HepG2 (cell line): ENCODE data around the gene ZNF629. TPM values are rescaled to one million over a fixed set of nuclear protein-coding genes. Genes with fewer than 3 reads are reported as not detected.

Experiments used
- EEA1 ChIP-seq: sonication (generic); formaldehyde crosslinking; IDR thresholded peaks from 2 replicates; pipeline ENCODE4 v1.5.1; 2020; ENCODE audit warnings: mild to moderate bottlenecking, missing genetic modification reagents, borderline replicate concordance
- FOXP4 ChIP-seq: sonication (generic); formaldehyde crosslinking; IDR thresholded peaks from 2 replicates; pipeline ENCODE4 v1.4.0; 2020; ENCODE audit warnings: missing genetic modification reagents
- GMEB2 ChIP-seq: IDR thresholded peaks from 2 replicates; pipeline ENCODE4 v1.6.1; 2016; ENCODE audit warnings: missing biosample characterization, missing genetic modification reagents, low read depth
- HOXA7 ChIP-seq: sonication (generic); formaldehyde crosslinking; IDR thresholded peaks from 2 replicates; pipeline ENCODE4 v1.8.1; 2022; ENCODE audit warnings: mild to moderate bottlenecking, missing genetic modification reagents, moderate library complexity
- JUN ChIP-seq: sonication (generic); formaldehyde crosslinking; IDR thresholded peaks from 2 replicates; pipeline ENCODE4 v1.4.0; 2020; ENCODE audit warnings: mild to moderate bottlenecking, missing genetic modification reagents
- KLF13 ChIP-seq: sonication (generic); formaldehyde crosslinking; IDR thresholded peaks from 2 replicates; pipeline ENCODE4 v1.4.0; 2020; ENCODE audit warnings: mild to moderate bottlenecking, missing genetic modification reagents
- KMT2B ChIP-seq: IDR thresholded peaks from 2 replicates; pipeline ENCODE4 v1.6.1; 2016; ENCODE audit warnings: missing genetic modification reagents, missing compliant biosample characterization
- PATZ1 ChIP-seq: sonication (generic); formaldehyde crosslinking; IDR thresholded peaks from 2 replicates; pipeline ENCODE4 v1.4.0; 2020; ENCODE audit warnings: missing genetic modification reagents
- RFX1 ChIP-seq: fragments of 450-650 bp; IDR thresholded peaks from 2 replicates; pipeline ENCODE4 v1.6.1; 2017
- TARDBP ChIP-seq: sonication (generic); formaldehyde crosslinking; IDR thresholded peaks from 2 replicates; pipeline ENCODE4 v1.8.0; 2022; ENCODE audit warnings: mild to moderate bottlenecking, missing genetic modification reagents
- TCF7 ChIP-seq: sonication (generic); IDR thresholded peaks from 2 replicates; pipeline ENCODE4 v1.6.1; 2016; ENCODE audit warnings: antibody characterized with exemption, low read depth
- TRIM24 ChIP-seq: sonication (generic); formaldehyde crosslinking; IDR thresholded peaks from 2 replicates; pipeline ENCODE4 v1.8.0; 2022; ENCODE audit warnings: mild to moderate bottlenecking, missing genetic modification reagents
- ZBTB43 ChIP-seq: sonication (generic); formaldehyde crosslinking; conservative IDR thresholded peaks from 2 replicates; pipeline ENCODE4 v1.4.0; 2020; ENCODE audit warnings: missing genetic modification reagents
- ZNF44 ChIP-seq: sonication (generic); formaldehyde crosslinking; IDR thresholded peaks from 2 replicates; pipeline ENCODE4 v1.5.1; 2020; ENCODE audit warnings: mild to moderate bottlenecking, missing genetic modification reagents
- ZNF567 ChIP-seq: sonication (generic); formaldehyde crosslinking; IDR thresholded peaks from 2 replicates; pipeline ENCODE4 v1.8.1; 2023; ENCODE audit warnings: mild to moderate bottlenecking, missing genetic modification reagents, borderline replicate concordance
- ZNF790 ChIP-seq: sonication (generic); formaldehyde crosslinking; IDR thresholded peaks from 2 replicates; pipeline ENCODE4 v1.8.0; 2022; ENCODE audit warnings: missing genetic modification reagents, mild to moderate bottlenecking, borderline replicate concordance
- polyA plus RNA-seq, 8 experiments: library from polyadenylated mRNA; depleted of rRNA in 3 of 8; stranded (reverse) in 7 of 8; unstranded in 1 of 8; fragments of >200 nt; fragmentation: Illumina TruSeq in 4 of 8; extraction: Trizol in 4 of 8; gene quantifications; 2 replicates each; pipeline versions ENCODE4 v1.2.1 to v1.2.3, GENCODE V29; 2011 to 2016; ENCODE audit warnings: low read depth in 4 of 8, missing spikeins in 1 of 8, mixed read lengths in 1 of 8; ENCODE audit not compliant: insufficient read depth in 1 of 8
- total RNA-seq, 5 experiments: library from RNA; depleted of rRNA; stranded (reverse); fragments of >200 nt; fragmentation: Illumina TruSeq; extraction: Trizol; gene quantifications; 2 replicates each; pipeline ENCODE4 v1.2.3, GENCODE V29; 2016; ENCODE audit warnings: low read depth in 1 of 5
- TF ChIP-seq, protein P1 (sequence below): sonication (generic); formaldehyde crosslinking; IDR thresholded peaks from 2 replicates; pipeline ENCODE4 v1.5.1; 2020; ENCODE audit warnings: missing genetic modification reagents, mild to moderate bottlenecking, borderline replicate concordance
- TF ChIP-seq, protein P2 (sequence below): sonication (generic); formaldehyde crosslinking; IDR thresholded peaks from 2 replicates; pipeline ENCODE4 v1.8.1; 2023; ENCODE audit warnings: mild to moderate bottlenecking, missing genetic modification reagents, borderline replicate concordance
- TF ChIP-seq, protein P3 (sequence below): sonication (generic); formaldehyde crosslinking; IDR thresholded peaks from 2 replicates; pipeline ENCODE4 v1.9.0; 2021; ENCODE audit warnings: missing genetic modification reagents, borderline replicate concordance

The ZNF629 gene
- total and polyA plus RNA-seq, 2 of the 13 experiments (the other 11 are each of a cell fraction or from before 2014, with no cell fraction given) = 6.1 to 16.5 TPM

- TF ChIP-seq ZNF44 (no peak), ZNF567 (CRISPR knock-in tag) (peak; percentile 73; the same call in 1 of the 2 replicates), RFX1 (peak; percentile 97), TARDBP (CRISPR knock-in tag) (peak; percentile 81), ZBTB43 (CRISPR knock-in tag) (peak; percentile 77), KMT2B (CRISPR knock-in tag) (no peak; the same call in none of the 2 replicates), FOXP4 (CRISPR knock-in tag) (peak; percentile 43), PATZ1 (CRISPR knock-in tag) (peak; percentile 93), JUN (peak; percentile 58; the same call in 1 of the 2 replicates), TCF7 (no peak), ZNF790 (no peak), TRIM24 (CRISPR knock-in tag) (0 out of 2 replicates have a peak, but pooled peaks have one; percentile 23), KLF13 (CRISPR knock-in tag) (no peak), GMEB2 (CRISPR knock-in tag) (peak; percentile 64), EEA1 (peak; percentile 88; the same call in 1 of the 2 replicates), HOXA7 (no peak)
- TF ChIP-seq, protein P1, sequence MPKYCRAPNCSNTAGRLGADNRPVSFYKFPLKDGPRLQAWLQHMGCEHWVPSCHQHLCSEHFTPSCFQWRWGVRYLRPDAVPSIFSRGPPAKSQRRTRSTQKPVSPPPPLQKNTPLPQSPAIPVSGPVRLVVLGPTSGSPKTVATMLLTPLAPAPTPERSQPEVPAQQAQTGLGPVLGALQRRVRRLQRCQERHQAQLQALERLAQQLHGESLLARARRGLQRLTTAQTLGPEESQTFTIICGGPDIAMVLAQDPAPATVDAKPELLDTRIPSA (CRISPR knock-in tag) = no peak; the same call in 1 of the 2 replicates
- TF ChIP-seq, protein P2, sequence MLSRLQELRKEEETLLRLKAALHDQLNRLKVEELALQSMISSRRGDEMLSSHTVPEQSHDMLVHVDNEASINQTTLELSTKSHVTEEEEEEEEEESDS (CRISPR knock-in tag) = peak; percentile 85; the same call in 1 of the 2 replicates
- TF ChIP-seq, protein P3, sequence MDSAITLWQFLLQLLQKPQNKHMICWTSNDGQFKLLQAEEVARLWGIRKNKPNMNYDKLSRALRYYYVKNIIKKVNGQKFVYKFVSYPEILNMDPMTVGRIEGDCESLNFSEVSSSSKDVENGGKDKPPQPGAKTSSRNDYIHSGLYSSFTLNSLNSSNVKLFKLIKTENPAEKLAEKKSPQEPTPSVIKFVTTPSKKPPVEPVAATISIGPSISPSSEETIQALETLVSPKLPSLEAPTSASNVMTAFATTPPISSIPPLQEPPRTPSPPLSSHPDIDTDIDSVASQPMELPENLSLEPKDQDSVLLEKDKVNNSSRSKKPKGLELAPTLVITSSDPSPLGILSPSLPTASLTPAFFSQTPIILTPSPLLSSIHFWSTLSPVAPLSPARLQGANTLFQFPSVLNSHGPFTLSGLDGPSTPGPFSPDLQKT (CRISPR knock-in tag) = no peak
Measured at GRCh38 chr16:30761928-30762902, 24.8 kb downstream of the ZNF629 start, which contains the start of the genes CFAP119 and RNF40 (continued).
